Transverse colon (tissue), 4 donors: ENCODE measurements around the gene CLDN16. TPM values are rescaled to one million over a fixed set of nuclear protein-coding genes. Genes with fewer than 3 reads are reported as not detected.

Experiments
- DNase-seq: peaks from one replicate; pipeline ENCODE4 v3.0.0-alpha.2; 2019
- H3K27ac ChIP-seq, 4 donors: fragments of 200-600 bp; sonication (generic); 2 replicates each; pipeline ENCODE4 v1.5.1; 2016 to 2018; ENCODE audit warnings: inconsistent platforms in 4 of 4
- H3K27me3 ChIP-seq: fragments of 200-600 bp; sonication (generic); 2 replicates; pipeline ENCODE4 v1.5.1; 2017; ENCODE audit warnings: inconsistent platforms
- H3K36me3 ChIP-seq, 4 donors: fragments of 200-600 bp; sonication (generic); 2 replicates each; pipeline ENCODE4 v1.5.1; 2017 to 2019; ENCODE audit warnings: inconsistent platforms in 4 of 4
- H3K4me1 ChIP-seq, 4 donors: fragments of 200-600 bp; sonication (generic); 2 replicates each; pipeline ENCODE4 v1.5.1; 2017 to 2020; ENCODE audit warnings: inconsistent platforms in 4 of 4
- H3K4me3 ChIP-seq, 4 donors: fragments of 200-600 bp; sonication (generic); 1 replicate in 1 of 4; 2 replicates in 3 of 4; pipeline versions ENCODE4 v1.5.1 to v1.6.1; 2017 to 2019; ENCODE audit warnings: inconsistent platforms in 4 of 4
- H3K9me3 ChIP-seq, 2 donors: fragments of 200-600 bp; sonication (generic); 2 replicates each; pipeline ENCODE4 v1.5.1; 2017 to 2019; ENCODE audit warnings: inconsistent platforms in 2 of 2
- EP300 ChIP-seq: sonication (generic); formaldehyde crosslinking; IDR thresholded peaks from one replicate; pipeline ENCODE4 v1.6.1; 2017; ENCODE audit warnings: antibody characterized with exemption, low read depth
- POLR2A ChIP-seq: fragments of 450-650 bp; IDR thresholded peaks from one replicate; pipeline ENCODE4 v1.6.1; 2016; ENCODE audit warnings: antibody characterized with exemption, mild to moderate bottlenecking, moderate library complexity
- POLR2AphosphoS5 ChIP-seq, 3 donors: sonication (generic); formaldehyde crosslinking; IDR thresholded peaks; one replicate each; pipeline ENCODE4 v1.6.1; 2016; ENCODE audit warnings: antibody characterized with exemption in 3 of 3
- WGBS, 2 donors: methylation state at CpG; one replicate each; pipeline ENCODE4 v1.1.5; 2018; ENCODE audit warnings: low coverage in 1 of 2; 5-methylcytosine and 5-hydroxymethylcytosine counted together
- in situ Hi-C, 4 donors: fragments of 200-750 bp; cut with MboI; loops; one replicate each; pipeline versions ENCODE4 v1.15.0 to v1.15.1; 2017; ENCODE audit warnings: low sequenced_read_pairs in 3 of 4, low pct_ligation_motif_present in 1 of 4, low pct_unique_long_range_greater_than_20kb in 1 of 4
- intact Hi-C: fragments of 100-400 bp; cut with DNase I; formaldehyde crosslinking; loops from one replicate; pipeline ENCODE4 v1.15.1; 2023; ENCODE audit warnings: low total_unique reads
- total RNA-seq, 4 donors: library from RNA; depleted of rRNA; stranded (reverse); fragments of >200 nt; gene quantifications; one replicate each; pipeline ENCODE4 v1.1.0, GENCODE V29; 2016
- TF ChIP-seq, protein P1 (sequence below), 5 experiments: fragments of 200-600 bp in 3 of 5; fragments of 450-650 bp in 2 of 5; sonication (generic) in 3 of 5; IDR thresholded peaks; 1 replicate in 2 of 5; 2 replicates in 3 of 5; pipeline ENCODE4 v1.5.1; 2016 to 2017; ENCODE audit warnings: antibody characterized with exemption in 5 of 5, inconsistent platforms in 3 of 5, mild to moderate bottlenecking in 2 of 5, moderate library complexity in 1 of 5

The CLDN16 gene
- total RNA-seq, 4 donors from 2014 or later: not detected

DNA sequence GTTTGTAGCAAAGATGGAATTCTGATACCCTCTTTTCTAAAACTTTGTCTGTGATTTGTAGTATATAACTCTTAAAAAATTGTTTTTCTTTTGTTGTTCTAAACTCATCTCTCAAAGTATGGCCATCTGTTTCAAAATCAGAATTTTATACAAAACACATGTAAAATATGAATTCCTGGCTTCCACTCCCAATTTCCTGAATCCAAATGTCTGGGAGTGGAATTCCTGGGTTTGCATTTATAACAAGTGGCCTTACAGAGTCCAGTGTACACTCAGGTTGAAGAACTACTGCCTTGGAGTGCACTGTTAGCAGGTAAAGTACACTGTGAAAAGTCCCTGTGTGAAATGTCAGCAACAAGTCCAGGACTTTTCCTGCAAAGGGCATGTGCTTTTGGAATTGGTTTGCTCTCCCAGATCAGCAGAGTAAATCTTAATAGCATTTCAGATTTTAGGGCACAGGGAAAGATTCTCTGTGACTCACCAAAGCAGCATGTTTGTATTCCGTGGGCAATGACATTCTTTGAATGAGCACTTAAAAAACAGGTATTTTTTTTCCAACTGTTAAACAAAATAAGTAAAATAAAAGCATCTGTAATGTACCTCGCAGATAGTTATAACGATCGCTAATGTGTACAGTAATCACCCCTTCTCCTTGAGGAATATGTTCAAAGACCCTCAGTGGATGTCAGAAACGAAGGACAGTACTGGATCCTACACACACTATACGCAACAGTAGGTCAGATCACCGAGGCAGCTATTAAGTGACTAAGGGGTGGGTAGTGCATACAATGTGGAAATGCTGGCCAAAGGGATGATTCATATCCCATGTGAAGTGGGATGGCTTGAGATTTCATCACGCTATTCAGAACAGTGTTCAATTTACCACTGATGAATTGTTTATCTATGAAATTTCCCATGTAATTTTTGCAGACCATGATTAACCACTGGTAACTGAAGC, 2.0 kb upstream of the CLDN16 start:
- DNase-seq: no peak
- Histone ChIP-seq H3K9me3 (no peaks in the 10 kb centered on the region), H3K27me3 (no peaks in the 10 kb centered on the region), H3K36me3 (no peaks in the 10 kb centered on the region), H3K27ac (no peak overlapping the region), H3K4me1 (no peaks in the 10 kb centered on the region), H3K4me3 (no peak overlapping the region)
- in situ Hi-C loops (no loop called here), intact Hi-C loops (no loop called here)
- 72 to 76% methylated on average over 8 of the region's 8 CpGs for WGBS, 2 donors
- TF ChIP-seq POLR2A (no peak), POLR2AphosphoS5 (IDR thresholded peaks at IDR 0.05) (no peak), EP300 (no peak)
- TF ChIP-seq, protein P1, sequence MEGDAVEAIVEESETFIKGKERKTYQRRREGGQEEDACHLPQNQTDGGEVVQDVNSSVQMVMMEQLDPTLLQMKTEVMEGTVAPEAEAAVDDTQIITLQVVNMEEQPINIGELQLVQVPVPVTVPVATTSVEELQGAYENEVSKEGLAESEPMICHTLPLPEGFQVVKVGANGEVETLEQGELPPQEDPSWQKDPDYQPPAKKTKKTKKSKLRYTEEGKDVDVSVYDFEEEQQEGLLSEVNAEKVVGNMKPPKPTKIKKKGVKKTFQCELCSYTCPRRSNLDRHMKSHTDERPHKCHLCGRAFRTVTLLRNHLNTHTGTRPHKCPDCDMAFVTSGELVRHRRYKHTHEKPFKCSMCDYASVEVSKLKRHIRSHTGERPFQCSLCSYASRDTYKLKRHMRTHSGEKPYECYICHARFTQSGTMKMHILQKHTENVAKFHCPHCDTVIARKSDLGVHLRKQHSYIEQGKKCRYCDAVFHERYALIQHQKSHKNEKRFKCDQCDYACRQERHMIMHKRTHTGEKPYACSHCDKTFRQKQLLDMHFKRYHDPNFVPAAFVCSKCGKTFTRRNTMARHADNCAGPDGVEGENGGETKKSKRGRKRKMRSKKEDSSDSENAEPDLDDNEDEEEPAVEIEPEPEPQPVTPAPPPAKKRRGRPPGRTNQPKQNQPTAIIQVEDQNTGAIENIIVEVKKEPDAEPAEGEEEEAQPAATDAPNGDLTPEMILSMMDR (IDR thresholded peaks at IDR 0.05): no peak

- no peaks in the 10 kb centered on the region for H3K4me1 ChIP-seq
- TF ChIP-seq, protein P1 (IDR thresholded peaks at IDR 0.05): no peak
- TF ChIP-seq EP300 (no peak), POLR2A (no peak), POLR2AphosphoS5 (IDR thresholded peaks at IDR 0.05) (no peak)
- no peak overlapping the region for H3K27ac ChIP-seq
- in situ Hi-C loops (no loop called here), intact Hi-C loops (no loop called here)
- H3K4me3 ChIP-seq: no peak overlapping the region
- no peaks in the 10 kb centered on the region for H3K27me3 ChIP-seq
- no peaks in the 10 kb centered on the region for H3K9me3 ChIP-seq
- no peaks in the 10 kb centered on the region for H3K36me3 ChIP-seq
- 60 to 65% methylated on average over 3 of the region's 3 CpGs for WGBS, 2 donors
- no peak for DNase-seq
Observed at GRCh38 chr3:190388703-190389102, 740 bp downstream of the CLDN16 start.

DNA sequence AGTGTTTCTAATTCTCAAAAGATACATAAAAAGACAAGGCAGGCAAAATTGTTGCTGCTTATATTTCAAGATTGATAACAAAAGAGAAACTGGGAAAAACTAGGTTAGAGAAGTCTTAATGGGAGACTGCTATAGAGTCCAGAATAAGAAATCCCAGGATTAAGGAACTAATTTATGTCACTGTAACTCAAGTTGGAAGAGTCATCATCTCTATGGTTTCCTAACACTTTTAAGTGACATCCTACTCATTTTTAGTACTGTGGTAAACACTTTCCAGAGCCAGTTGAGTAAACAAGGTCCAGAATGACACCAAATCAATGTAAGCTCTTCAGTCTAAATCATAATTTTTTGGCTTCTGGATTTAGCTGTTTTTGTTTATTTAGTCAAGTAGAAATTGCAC, 8.0 kb downstream of the CLDN16 start:
- Histone ChIP-seq H3K4me1 (no peaks in the 10 kb centered on the region), H3K27ac (no peak overlapping the region), H3K36me3 (no peaks in the 10 kb centered on the region), H3K4me3 (no peak overlapping the region), H3K27me3 (no peaks in the 10 kb centered on the region), H3K9me3 (no peaks in the 10 kb centered on the region)
- in situ Hi-C loops (no loop called here), intact Hi-C loops (no loop called here)
- DNase-seq: no peak
- TF ChIP-seq EP300 (no peak), POLR2A (no peak), POLR2AphosphoS5 (IDR thresholded peaks at IDR 0.05) (no peak)
- TF ChIP-seq, protein P1 (IDR thresholded peaks at IDR 0.05): no peak

GRCh38 chr3:190397889-190398288, 9.9 kb downstream of the CLDN16 start:
- H3K4me3 ChIP-seq: no peak overlapping the region
- H3K36me3 ChIP-seq: no peaks in the 10 kb centered on the region
- intact Hi-C loops (no loop called here), in situ Hi-C loops (no loop called here)
- no peak for DNase-seq
- H3K4me1 ChIP-seq: no peaks in the 10 kb centered on the region
- H3K27ac ChIP-seq: no peak overlapping the region
- H3K9me3 ChIP-seq: no peaks in the 10 kb centered on the region
- H3K27me3 ChIP-seq: no peaks in the 10 kb centered on the region
- 77 to 89% methylated on average over 1 to 4 of the region's 4 CpGs for WGBS, 2 donors
- TF ChIP-seq EP300 (no peak), POLR2AphosphoS5 (IDR thresholded peaks at IDR 0.05) (no peak), POLR2A (no peak)
- TF ChIP-seq, protein P1 (IDR thresholded peaks at IDR 0.05): no peak
